Measurements from ENCODE around the gene VAT1L. TPM values are rescaled to one million over a fixed set of nuclear protein-coding genes. Genes with fewer than 3 reads are reported as not detected.
A peak's percentile ranks its signal among the peaks of the same experiment; 100 is the strongest.

VAT1L gene
- polyA plus RNA-seq, 1 donor, result 4.7 TPM

- no peak for DNase-seq
These were observed 7.3 kb upstream of the VAT1L start for GRCh38 chr16:77781091-77781490.

- DNase-seq, result no peak
These were observed 5.7 kb upstream of the VAT1L start for GRCh38 chr16:77782694-77783093.

GRCh38 chr16:77784441-77785372, 3.7 kb upstream of the VAT1L start:
- DNase-seq, result no peak

- DNase-seq, result no peak
These were observed 3.0 kb upstream of the VAT1L start for GRCh38 chr16:77785373-77785764.

GRCh38 chr16:77786186-77786847, 2.0 kb upstream of the VAT1L start:
- no peak for DNase-seq

- no peak for DNase-seq
These were observed 912 bp upstream of the VAT1L start for GRCh38 chr16:77787452-77787851.

GRCh38 chr16:77789085-77790008, 983 bp downstream of the VAT1L start:
- no peak for DNase-seq

GRCh38 chr16:77790009-77790372, 1.6 kb downstream of the VAT1L start:
- no peak for DNase-seq

GRCh38 chr16:77790912-77791311, 2.5 kb downstream of the VAT1L start:
- no peak for DNase-seq

GRCh38 chr16:77793417-77793816, 5.1 kb downstream of the VAT1L start:
- DNase-seq, result no peak

GRCh38 chr16:77794586-77794985, 6.2 kb downstream of the VAT1L start:
- DNase-seq, result no peak

GRCh38 chr16:77801817-77802216, 13.5 kb downstream of the VAT1L start:
- DNase-seq, result no peak

- DNase-seq, result no peak
These were observed 17.0 kb downstream of the VAT1L start for GRCh38 chr16:77805398-77805797.

- no peak for DNase-seq
These were observed 18.7 kb downstream of the VAT1L start for GRCh38 chr16:77807021-77807420.

- DNase-seq, result no peak
These were observed 24.6 kb downstream of the VAT1L start for GRCh38 chr16:77812856-77813500.

GRCh38 chr16:77816293-77816692, 27.9 kb downstream of the VAT1L start:
- no peak for DNase-seq

GRCh38 chr16:77820340-77820739, 32.0 kb downstream of the VAT1L start:
- no peak for DNase-seq

GRCh38 chr16:77822661-77823060, 34.3 kb downstream of the VAT1L start:
- DNase-seq, result peak; percentile 34

GRCh38 chr16:77823067-77823466, 34.7 kb downstream of the VAT1L start:
- no peak for DNase-seq

- DNase-seq, result no peak
These were observed 36.8 kb downstream of the VAT1L start for GRCh38 chr16:77825196-77825595.

GRCh38 chr16:77827032-77827431, 38.7 kb downstream of the VAT1L start:
- no peak for DNase-seq
